ENCODE measurements around the gene KCNE3. TPM values are rescaled to one million over a fixed set of nuclear protein-coding genes. Genes with fewer than 3 reads are reported as not detected.
A peak's percentile ranks its signal among the peaks of the same experiment; 100 is the strongest.

The KCNE3 gene
- total RNA-seq, 2 experiments from 2014 or later, result not detected

- ChIA-PET POLR2A (no interaction called here), CTCF (no interaction called here)
These were observed 709 bp upstream of the KCNE3 start for GRCh38 chr11:74468058-74468457.

GRCh38 chr11:74465291-74465708, 2.0 kb downstream of the KCNE3 start:
- CTCF ChIA-PET, result no interaction called here
- H3K36me3 Mint-ChIP-seq (ENCODE audit: low read depth), result no peaks in the 10 kb centered on the region
- peaks cover 4% of the 10 kb centered on the region for H3K4me1 Mint-ChIP-seq
- no peaks in the 10 kb centered on the region for H3K9me3 Mint-ChIP-seq
- POLR2A ChIA-PET, result no interaction called here
- H3K27me3 Mint-ChIP-seq, result peaks cover 45% of the 10 kb centered on the region
- no peak overlapping the region for H3K4me3 Mint-ChIP-seq
- no peak for DNase-seq
- peak overlapping the region; percentile 39 for H3K27ac Mint-ChIP-seq

More at GRCh38 chr11:74468058-74468457, 709 bp upstream of the KCNE3 start:
- Mint-ChIP-seq H3K9me3 (no peaks in the 10 kb centered on the region), H3K4me3 (no peak overlapping the region), H3K27me3 (peaks cover 45% of the 10 kb centered on the region), H3K4me1 (peaks cover 13% of the 10 kb centered on the region), H3K27ac (no peak overlapping the region), H3K36me3 (ENCODE audit: low read depth) (no peaks in the 10 kb centered on the region)
- no peak for DNase-seq

- CTCF ChIA-PET, result interaction anchor here (0.7 to 1.0 kb wide), 2 partner anchors 11 to 15 kb away, joined by 3 to 6 read pairs; no protein-coding TSS in a partner anchor
- Mint-ChIP-seq H3K4me3 (no peak overlapping the region), H3K36me3 (ENCODE audit: low read depth) (no peaks in the 10 kb centered on the region), H3K4me1 (peaks cover 4% of the 10 kb centered on the region), H3K9me3 (no peaks in the 10 kb centered on the region), H3K27me3 (peaks cover 45% of the 10 kb centered on the region), H3K27ac (no peak overlapping the region)
- POLR2A ChIA-PET, result no interaction called here
- DNase-seq, result no peak
These were observed 2.6 kb downstream of the KCNE3 start for GRCh38 chr11:74464746-74465145.

DNA sequence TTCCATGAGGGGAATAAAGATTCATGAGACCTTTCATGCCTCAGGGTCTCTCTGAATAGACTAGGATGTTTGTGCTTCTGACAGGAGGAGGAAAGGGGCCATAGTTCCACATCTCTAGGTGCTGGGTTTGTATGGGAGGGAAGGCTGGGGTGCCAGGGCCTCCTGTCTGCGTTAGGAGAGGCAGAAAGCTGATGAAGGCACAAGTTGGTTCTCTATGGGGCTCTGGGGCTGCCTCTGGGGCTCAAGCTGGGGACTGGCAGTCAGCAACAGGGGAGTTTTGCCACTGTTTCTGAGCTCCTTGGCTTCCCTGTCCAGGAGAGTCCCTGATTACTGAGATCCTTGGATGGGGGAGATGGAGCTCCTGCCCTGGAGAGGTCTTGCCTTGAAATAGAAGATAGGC, 4.1 kb downstream of the KCNE3 start:
- no peak overlapping the region for H3K4me3 Mint-ChIP-seq
- H3K36me3 Mint-ChIP-seq (ENCODE audit: low read depth), result no peaks in the 10 kb centered on the region
- H3K27me3 Mint-ChIP-seq, result peaks cover 40% of the 10 kb centered on the region
- no peaks in the 10 kb centered on the region for H3K9me3 Mint-ChIP-seq
- ChIA-PET CTCF (interaction anchor here (1.4 to 2.1 kb wide), 3 partner anchors 10 to 71 kb away, joined by 3 to 7 read pairs (median 4); no protein-coding TSS in a partner anchor), POLR2A (no interaction called here)
- DNase-seq, result no peak
- H3K27ac Mint-ChIP-seq, result no peak overlapping the region
- H3K4me1 Mint-ChIP-seq, result peaks cover 3% of the 10 kb centered on the region

GRCh38 chr11:74462631-74463030, 4.7 kb downstream of the KCNE3 start:
- ChIA-PET CTCF (interaction anchor here (1.4 to 2.1 kb wide), 3 partner anchors 9 to 72 kb away, joined by 3 to 7 read pairs (median 4); no protein-coding TSS in a partner anchor), POLR2A (no interaction called here)
- H3K27me3 Mint-ChIP-seq, result peaks cover 34% of the 10 kb centered on the region
- no peak overlapping the region for H3K27ac Mint-ChIP-seq
- no peak for DNase-seq
- no peaks in the 10 kb centered on the region for H3K9me3 Mint-ChIP-seq
- H3K36me3 Mint-ChIP-seq (ENCODE audit: low read depth), result no peaks in the 10 kb centered on the region
- H3K4me1 Mint-ChIP-seq, result no peaks in the 10 kb centered on the region
- no peak overlapping the region for H3K4me3 Mint-ChIP-seq

GRCh38 chr11:74462009-74462408, 5.3 kb downstream of the KCNE3 start:
- no peaks in the 10 kb centered on the region for H3K36me3 Mint-ChIP-seq (ENCODE audit: low read depth)
- DNase-seq, result no peak
- no peaks in the 10 kb centered on the region for H3K4me1 Mint-ChIP-seq
- no peak overlapping the region for H3K27ac Mint-ChIP-seq
- ChIA-PET CTCF (interaction anchor here (2.1 kb wide), 1 partner anchor 9 kb away, joined by 7 read pairs; no protein-coding TSS in a partner anchor), POLR2A (no interaction called here)
- H3K9me3 Mint-ChIP-seq, result no peaks in the 10 kb centered on the region
- no peak overlapping the region for H3K4me3 Mint-ChIP-seq
- H3K27me3 Mint-ChIP-seq, result peaks cover 32% of the 10 kb centered on the region

- Mint-ChIP-seq H3K9me3 (no peaks in the 10 kb centered on the region), H3K27ac (no peak overlapping the region), H3K27me3 (peaks cover 18% of the 10 kb centered on the region), H3K4me3 (no peak overlapping the region), H3K4me1 (no peaks in the 10 kb centered on the region), H3K36me3 (ENCODE audit: low read depth) (no peaks in the 10 kb centered on the region)
- DNase-seq, result no peak
- POLR2A ChIA-PET, result no interaction called here
- CTCF ChIA-PET, result interaction anchor here (0.6 kb wide), 1 partner anchor 11 kb away, joined by 3 read pairs; no protein-coding TSS in a partner anchor
These were observed 6.7 kb downstream of the KCNE3 start for GRCh38 chr11:74460481-74461154.

- Mint-ChIP-seq H3K9me3 (no peaks in the 10 kb centered on the region), H3K4me3 (no peak overlapping the region), H3K4me1 (no peaks in the 10 kb centered on the region), H3K36me3 (ENCODE audit: low read depth) (no peaks in the 10 kb centered on the region), H3K27ac (no peak overlapping the region), H3K27me3 (peaks cover 13% of the 10 kb centered on the region)
- POLR2A ChIA-PET, result no interaction called here
- DNase-seq, result no peak
- CTCF ChIA-PET, result no interaction called here
These were observed 7.3 kb downstream of the KCNE3 start for GRCh38 chr11:74460065-74460464.

- peaks cover 8% of the 10 kb centered on the region for H3K27me3 Mint-ChIP-seq
- DNase-seq, result no peak
- H3K36me3 Mint-ChIP-seq (ENCODE audit: low read depth), result no peaks in the 10 kb centered on the region
- no peak overlapping the region for H3K4me3 Mint-ChIP-seq
- H3K9me3 Mint-ChIP-seq, result no peaks in the 10 kb centered on the region
- no peaks in the 10 kb centered on the region for H3K4me1 Mint-ChIP-seq
- POLR2A ChIA-PET, result no interaction called here
- H3K27ac Mint-ChIP-seq, result no peak overlapping the region
- CTCF ChIA-PET, result no interaction called here
These were observed 7.8 kb downstream of the KCNE3 start for GRCh38 chr11:74459584-74459983.

GRCh38 chr11:74457356-74457755, 10.0 kb downstream of the KCNE3 start:
- Mint-ChIP-seq H3K27me3 (no peaks in the 10 kb centered on the region), H3K4me3 (no peak overlapping the region), H3K36me3 (ENCODE audit: low read depth) (no peaks in the 10 kb centered on the region), H3K27ac (no peak overlapping the region), H3K9me3 (no peaks in the 10 kb centered on the region), H3K4me1 (peaks cover 2% of the 10 kb centered on the region)
- no peak for DNase-seq
- CTCF ChIA-PET, result no interaction called here
- POLR2A ChIA-PET, result no interaction called here

DNA sequence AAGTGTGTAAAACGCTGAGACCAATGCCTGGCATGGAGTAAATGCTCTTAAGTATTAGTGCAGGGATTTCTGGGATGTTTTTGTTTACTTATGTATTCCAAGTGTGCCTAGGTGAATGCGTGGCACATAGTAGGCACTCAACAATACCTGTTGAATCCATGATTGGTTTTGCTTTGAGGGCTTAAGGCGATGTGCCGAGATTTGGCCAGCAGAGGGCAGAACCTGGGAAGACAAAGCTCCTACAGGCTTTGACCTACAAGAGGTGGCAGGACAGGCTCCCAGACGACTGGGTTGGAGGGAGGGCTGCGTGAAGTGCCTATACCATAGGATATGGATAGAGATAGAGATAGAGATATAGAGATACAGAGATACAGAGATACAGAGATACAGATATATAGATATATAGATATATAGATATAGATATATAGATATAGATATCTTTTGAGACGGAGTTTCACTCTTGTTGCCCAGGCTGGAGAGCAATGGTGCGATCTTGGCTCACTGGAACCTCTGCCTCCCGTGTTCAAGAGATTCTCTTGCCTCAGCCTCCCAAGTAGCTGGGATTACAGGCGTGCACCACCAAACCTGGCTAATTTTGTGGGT, 13.9 kb downstream of the KCNE3 start:
- DNase-seq, result peak; percentile 68
- no peaks in the 10 kb centered on the region for H3K36me3 Mint-ChIP-seq (ENCODE audit: low read depth)
- ChIA-PET CTCF (interaction anchor here (0.6 to 1.3 kb wide), 13 partner anchors 9 to 1165 kb away, joined by 3 to 7 read pairs (median 3); partner anchors contain the start of genes KCNE3 and LIPT2), POLR2A (interaction anchor here (1.1 kb wide), 1 partner anchor 117 kb away, joined by 7 read pairs; no protein-coding TSS in a partner anchor)
- peaks cover 2% of the 10 kb centered on the region for H3K4me1 Mint-ChIP-seq
- no peak overlapping the region for H3K4me3 Mint-ChIP-seq
- peaks cover 2% of the 10 kb centered on the region for H3K27me3 Mint-ChIP-seq
- no peak overlapping the region for H3K27ac Mint-ChIP-seq
- H3K9me3 Mint-ChIP-seq, result no peaks in the 10 kb centered on the region

GRCh38 chr11:74452366-74452765, 15.0 kb downstream of the KCNE3 start:
- Mint-ChIP-seq H3K27ac (no peak overlapping the region), H3K36me3 (ENCODE audit: low read depth) (no peaks in the 10 kb centered on the region), H3K9me3 (no peaks in the 10 kb centered on the region), H3K27me3 (peaks cover 2% of the 10 kb centered on the region), H3K4me1 (peaks cover 2% of the 10 kb centered on the region), H3K4me3 (no peak overlapping the region)
- ChIA-PET CTCF (interaction anchor here (1.0 to 1.3 kb wide), 2 partner anchors 14 to 41 kb away, joined by 3 read pairs; partner anchors contain the start of genes KCNE3 and LIPT2), POLR2A (interaction anchor here (1.1 kb wide), 1 partner anchor 118 kb away, joined by 7 read pairs; no protein-coding TSS in a partner anchor)
- no peak for DNase-seq

DNA sequence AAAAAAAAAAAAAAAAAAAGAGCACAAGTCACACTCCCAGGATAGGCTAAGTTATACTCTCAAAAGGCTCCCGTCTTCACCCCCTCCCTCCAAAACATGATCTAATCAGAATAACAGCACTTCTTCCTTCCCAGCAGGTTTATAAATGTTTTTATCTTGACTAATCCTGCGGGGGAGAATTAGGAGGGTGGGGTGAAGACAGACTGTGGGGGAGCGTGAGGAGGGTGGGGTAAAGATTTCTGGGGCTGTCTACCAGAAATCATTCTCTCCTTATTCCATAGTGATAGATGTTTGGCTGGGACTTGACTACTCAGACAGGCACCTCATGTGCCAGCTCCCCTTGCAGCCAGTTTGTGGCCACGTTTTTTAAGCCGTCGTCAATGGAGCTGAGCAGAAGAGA, 17.0 kb downstream of the KCNE3 start:
- Mint-ChIP-seq H3K36me3 (ENCODE audit: low read depth) (no peaks in the 10 kb centered on the region), H3K4me3 (no peak overlapping the region), H3K4me1 (peaks cover 2% of the 10 kb centered on the region), H3K27me3 (peaks cover 2% of the 10 kb centered on the region), H3K27ac (no peak overlapping the region), H3K9me3 (no peaks in the 10 kb centered on the region)
- DNase-seq, result no peak
- POLR2A ChIA-PET, result no interaction called here
- CTCF ChIA-PET, result interaction anchor here (0.9 to 3.0 kb wide), 12 partner anchors 14 to 215 kb away, joined by 3 to 18 read pairs (median 3); partner anchors contain the start of gene PGM2L1

Measured in activated CD4-positive, alpha-beta T cell treated with anti-CD3 and anti-CD28 coated beads, Interleukin-2, amount 10 ng/mL, durations not matched to agents 7 days and 5 days (primary cell).